Activated CD8-positive, alpha-beta memory T cell treated with anti-CD3 and anti-CD28 coated beads, Interleukin-2, amount 10 ng/mL, durations not matched to agents 7 days and 5 days (primary cell): ENCODE measurements around the gene CHD5. TPM values are rescaled to one million over a fixed set of nuclear protein-coding genes. Genes with fewer than 3 reads are reported as not detected.

ENCODE experiments used
- ATAC-seq: fragments of 150-1000 bp; cut with Tn5 transposase; one replicate; pipeline ENCODE4 v1.10.0; 2021; ENCODE audit warnings: moderate library complexity
- CTCF ChIA-PET: fragments of 350-600 bp; sonication (Branson Sonifier 250); formaldehyde crosslinking; loops from one replicate; lab custom pipeline; 2021; ENCODE audit warnings: antibody characterized with exemption; lab: Charles Lee
- DNase-seq: peaks from one replicate; pipeline ENCODE4 v3.0.0-alpha.2; 2020
- H3K27ac Mint-ChIP-seq: one replicate; pipeline ENCODE4 v1.8.0; 2021; ENCODE audit warnings: mild to moderate bottlenecking, mixed read lengths
- H3K27me3 Mint-ChIP-seq: one replicate; pipeline ENCODE4 v1.8.0; 2021; ENCODE audit warnings: mixed read lengths
- H3K36me3 Mint-ChIP-seq: one replicate; pipeline ENCODE4 v1.8.0; 2021; ENCODE audit warnings: mild to moderate bottlenecking, mixed read lengths
- H3K4me1 Mint-ChIP-seq: one replicate; pipeline ENCODE4 v1.8.0; 2021; ENCODE audit warnings: mixed read lengths
- H3K4me3 Mint-ChIP-seq: one replicate; pipeline ENCODE4 v1.8.0; 2021; ENCODE audit warnings: mild to moderate bottlenecking, moderate library complexity, mixed read lengths
- H3K9me3 Mint-ChIP-seq: one replicate; pipeline ENCODE4 v1.8.0; 2022; ENCODE audit warnings: low read depth, mixed read lengths
- total RNA-seq, 2 experiments: library from RNA; stranded (reverse); gene quantifications; one replicate each; pipeline ENCODE4 v1.2.3, GENCODE V29; 2021

CHD5 gene
- total RNA-seq, 2 experiments from 2014 or later = 0.47 to 1.1 TPM

- Mint-ChIP-seq H3K27me3 (no peaks in the 10 kb centered on the region), H3K36me3 (peaks cover 29% of the 10 kb centered on the region), H3K27ac (no peak overlapping the region), H3K4me3 (no peak overlapping the region), H3K9me3 (no peaks in the 10 kb centered on the region), H3K4me1 (no peaks in the 10 kb centered on the region)
- ATAC-seq (no peak), DNase-seq (no peak)
- CTCF ChIA-PET = no interaction called here
Observed at GRCh38 chr1:6095511-6096242, 84.4 kb downstream of the CHD5 start.

- no peak overlapping the region for H3K27ac Mint-ChIP-seq
- peaks cover 29% of the 10 kb centered on the region for H3K36me3 Mint-ChIP-seq
- DNase-seq (no peak), ATAC-seq (no peak)
- H3K4me1 Mint-ChIP-seq = no peaks in the 10 kb centered on the region
- no peak overlapping the region for H3K4me3 Mint-ChIP-seq
- no peaks in the 10 kb centered on the region for H3K27me3 Mint-ChIP-seq
- H3K9me3 Mint-ChIP-seq = no peaks in the 10 kb centered on the region
- CTCF ChIA-PET = no interaction called here
Observed at GRCh38 chr1:6094801-6095505, 85.2 kb downstream of the CHD5 start.

- CTCF ChIA-PET = no interaction called here
- Mint-ChIP-seq H3K9me3 (no peaks in the 10 kb centered on the region), H3K27ac (no peak overlapping the region), H3K4me3 (no peak overlapping the region), H3K36me3 (peaks cover 29% of the 10 kb centered on the region), H3K27me3 (no peaks in the 10 kb centered on the region), H3K4me1 (no peaks in the 10 kb centered on the region)
- ATAC-seq = no peak
- DNase-seq = no peak
Observed at GRCh38 chr1:6094246-6094645, 85.9 kb downstream of the CHD5 start.

GRCh38 chr1:6093611-6094010, 86.5 kb downstream of the CHD5 start:
- CTCF ChIA-PET = no interaction called here
- Mint-ChIP-seq H3K4me3 (no peak overlapping the region), H3K36me3 (peaks cover 28% of the 10 kb centered on the region), H3K27me3 (no peaks in the 10 kb centered on the region), H3K9me3 (no peaks in the 10 kb centered on the region), H3K4me1 (no peaks in the 10 kb centered on the region), H3K27ac (no peak overlapping the region)
- no peak for DNase-seq
- no peak for ATAC-seq

- Mint-ChIP-seq H3K9me3 (no peaks in the 10 kb centered on the region), H3K36me3 (peaks cover 24% of the 10 kb centered on the region), H3K27ac (no peak overlapping the region), H3K4me3 (no peak overlapping the region), H3K4me1 (no peaks in the 10 kb centered on the region), H3K27me3 (no peaks in the 10 kb centered on the region)
- CTCF ChIA-PET = no interaction called here
- DNase-seq = no peak
- ATAC-seq = no peak
Observed at GRCh38 chr1:6093071-6093470, 87.0 kb downstream of the CHD5 start.

GRCh38 chr1:6092211-6092610, 87.9 kb downstream of the CHD5 start:
- Mint-ChIP-seq H3K4me3 (no peak overlapping the region), H3K36me3 (peaks cover 16% of the 10 kb centered on the region), H3K9me3 (no peaks in the 10 kb centered on the region), H3K4me1 (no peaks in the 10 kb centered on the region), H3K27ac (no peak overlapping the region), H3K27me3 (no peaks in the 10 kb centered on the region)
- no peak for DNase-seq
- ATAC-seq = no peak
- CTCF ChIA-PET = no interaction called here

GRCh38 chr1:6091823-6092109, 88.4 kb downstream of the CHD5 start:
- no peaks in the 10 kb centered on the region for H3K27me3 Mint-ChIP-seq
- DNase-seq (no peak), ATAC-seq (no peak)
- peaks cover 17% of the 10 kb centered on the region for H3K36me3 Mint-ChIP-seq
- H3K9me3 Mint-ChIP-seq = no peaks in the 10 kb centered on the region
- CTCF ChIA-PET = no interaction called here
- no peak overlapping the region for H3K4me3 Mint-ChIP-seq
- no peak overlapping the region for H3K27ac Mint-ChIP-seq
- no peaks in the 10 kb centered on the region for H3K4me1 Mint-ChIP-seq

- CTCF ChIA-PET = no interaction called here
- peaks cover 18% of the 10 kb centered on the region for H3K36me3 Mint-ChIP-seq
- no peak overlapping the region for H3K4me3 Mint-ChIP-seq
- DNase-seq (no peak), ATAC-seq (no peak)
- no peaks in the 10 kb centered on the region for H3K27me3 Mint-ChIP-seq
- no peaks in the 10 kb centered on the region for H3K4me1 Mint-ChIP-seq
- no peak overlapping the region for H3K27ac Mint-ChIP-seq
- H3K9me3 Mint-ChIP-seq = no peaks in the 10 kb centered on the region
Observed at GRCh38 chr1:6090996-6091822, 88.9 kb downstream of the CHD5 start.

GRCh38 chr1:6090288-6090687, 89.8 kb downstream of the CHD5 start:
- CTCF ChIA-PET = no interaction called here
- H3K4me3 Mint-ChIP-seq = no peak overlapping the region
- DNase-seq = no peak
- H3K36me3 Mint-ChIP-seq = peaks cover 22% of the 10 kb centered on the region
- no peak for ATAC-seq
- no peaks in the 10 kb centered on the region for H3K9me3 Mint-ChIP-seq
- no peak overlapping the region for H3K27ac Mint-ChIP-seq
- H3K4me1 Mint-ChIP-seq = no peaks in the 10 kb centered on the region
- no peaks in the 10 kb centered on the region for H3K27me3 Mint-ChIP-seq

GRCh38 chr1:6088956-6089355, 91.2 kb downstream of the CHD5 start:
- Mint-ChIP-seq H3K36me3 (peaks cover 24% of the 10 kb centered on the region), H3K27me3 (no peaks in the 10 kb centered on the region), H3K4me3 (no peak overlapping the region), H3K27ac (no peak overlapping the region), H3K9me3 (no peaks in the 10 kb centered on the region), H3K4me1 (no peaks in the 10 kb centered on the region)
- ATAC-seq (no peak), DNase-seq (no peak)
- CTCF ChIA-PET = no interaction called here

GRCh38 chr1:6087958-6088357, 92.2 kb downstream of the CHD5 start:
- Mint-ChIP-seq H3K9me3 (no peaks in the 10 kb centered on the region), H3K36me3 (peaks cover 23% of the 10 kb centered on the region), H3K4me1 (no peaks in the 10 kb centered on the region), H3K27ac (no peak overlapping the region), H3K4me3 (no peak overlapping the region), H3K27me3 (no peaks in the 10 kb centered on the region)
- no peak for DNase-seq
- CTCF ChIA-PET = no interaction called here
- no peak for ATAC-seq

- H3K4me1 Mint-ChIP-seq = no peaks in the 10 kb centered on the region
- DNase-seq = no peak
- H3K4me3 Mint-ChIP-seq = no peak overlapping the region
- CTCF ChIA-PET = no interaction called here
- H3K9me3 Mint-ChIP-seq = no peaks in the 10 kb centered on the region
- peak overlapping the region; percentile 32 for H3K27ac Mint-ChIP-seq
- peaks cover 25% of the 10 kb centered on the region for H3K36me3 Mint-ChIP-seq
- no peaks in the 10 kb centered on the region for H3K27me3 Mint-ChIP-seq
- ATAC-seq = no peak
Observed at GRCh38 chr1:6087377-6087772, 92.7 kb downstream of the CHD5 start.

GRCh38 chr1:6086762-6087376, 93.3 kb downstream of the CHD5 start:
- Mint-ChIP-seq H3K36me3 (peaks cover 25% of the 10 kb centered on the region), H3K4me3 (no peak overlapping the region), H3K27me3 (no peaks in the 10 kb centered on the region), H3K27ac (peak overlapping the region; percentile 32), H3K4me1 (no peaks in the 10 kb centered on the region), H3K9me3 (no peaks in the 10 kb centered on the region)
- CTCF ChIA-PET = no interaction called here
- ATAC-seq (no peak), DNase-seq (no peak)
